Endodermal cell (in vitro differentiated cells): ENCODE data around the gene FAM200B. TPM values are rescaled to one million over a fixed set of nuclear protein-coding genes. Genes with fewer than 3 reads are reported as not detected.

ENCODE experiments used
- DNase-seq: peaks from one replicate; pipeline ENCODE4 v3.0.0-alpha.2; 2017
- H3K27ac ChIP-seq: 2 replicates; pipeline ENCODE4 v1.5.1; 2013; ENCODE audit warnings: mild to moderate bottlenecking, low read depth, low read length, moderate library complexity
- H3K27me3 ChIP-seq: 2 replicates; pipeline ENCODE4 v1.6.1; 2013; ENCODE audit warnings: mild to moderate bottlenecking, low read length, moderate library complexity; ENCODE audit not compliant: insufficient read depth, control insufficient read depth, poor library complexity, severe bottlenecking
- H3K36me3 ChIP-seq: 2 replicates; pipeline ENCODE4 v1.7.0; 2013; ENCODE audit warnings: mild to moderate bottlenecking, low read length, moderate library complexity; ENCODE audit not compliant: control insufficient read depth, insufficient read depth
- H3K4me1 ChIP-seq: one replicate; pipeline ENCODE4 v1.7.0; 2013; ENCODE audit warnings: low read length; ENCODE audit not compliant: control insufficient read depth, insufficient read depth
- H3K4me3 ChIP-seq: 2 replicates; pipeline ENCODE4 v1.5.1; 2013; ENCODE audit warnings: mild to moderate bottlenecking, low read length, moderate library complexity
- H3K9ac ChIP-seq: 2 replicates; pipeline ENCODE4 v1.6.1; 2013; ENCODE audit warnings: mild to moderate bottlenecking, low read length, moderate library complexity; ENCODE audit not compliant: poor library complexity, severe bottlenecking; ENCODE audit errors: extremely low read depth
- H3K9me3 ChIP-seq: 2 replicates; pipeline ENCODE4 v1.6.1; 2013; ENCODE audit warnings: mild to moderate bottlenecking, low read length, moderate library complexity; ENCODE audit not compliant: control insufficient read depth
- H3K27ac Mint-ChIP-seq: 2 replicates; pipeline ENCODE4 v1.8.0; 2020; ENCODE audit warnings: mixed read lengths
- H3K27me3 Mint-ChIP-seq: 2 replicates; pipeline ENCODE4 v1.8.0; 2021; ENCODE audit warnings: mild to moderate bottlenecking, mixed read lengths; ENCODE audit not compliant: insufficient read depth
- H3K36me3 Mint-ChIP-seq: 2 replicates; pipeline ENCODE4 v1.8.0; 2020; ENCODE audit warnings: low read depth, mixed read lengths
- H3K4me1 Mint-ChIP-seq: 2 replicates; pipeline ENCODE4 v1.8.0; 2020; ENCODE audit warnings: mixed read lengths
- H3K4me3 Mint-ChIP-seq: 2 replicates; pipeline ENCODE4 v1.8.0; 2020; ENCODE audit warnings: mild to moderate bottlenecking, moderate library complexity, mixed read lengths
- H3K9me3 Mint-ChIP-seq: 2 replicates; pipeline ENCODE4 v1.8.0; 2020; ENCODE audit warnings: mild to moderate bottlenecking, mixed read lengths
- WGBS, 2 experiments: methylation state at CpG; one replicate each; pipeline versions ENCODE4 v1.1.5 to v1.1.7; 2013; ENCODE audit warnings: missing lambda C conversion rate in 2 of 2, mixed read lengths in 1 of 2; ENCODE audit not compliant: insufficient coverage in 1 of 2, insufficient read length in 1 of 2; 5-methylcytosine and 5-hydroxymethylcytosine counted together
- total RNA-seq, 2 donors: library from RNA; stranded (reverse); fragmentation: NEBNext Ultra II Directional in 1 of 2; extraction: Animal tissue kit (Norgen Biotek cat#: 25700) in 1 of 2; gene quantifications; 2 replicates in 1 of 2; 3 replicates in 1 of 2; pipeline ENCODE4 v1.2.1, GENCODE V29; 2021
- TF ChIP-seq, protein P1 (sequence below): fragments of 200-600 bp; sonication (generic); conservative IDR thresholded peaks from 2 replicates; pipeline ENCODE4 v1.5.0; 2021; ENCODE audit warnings: antibody characterized with exemption, mild to moderate bottlenecking

The FAM200B gene
- total RNA-seq, 2 donors from 2014 or later, result 18.1 to 27.8 TPM

DNA sequence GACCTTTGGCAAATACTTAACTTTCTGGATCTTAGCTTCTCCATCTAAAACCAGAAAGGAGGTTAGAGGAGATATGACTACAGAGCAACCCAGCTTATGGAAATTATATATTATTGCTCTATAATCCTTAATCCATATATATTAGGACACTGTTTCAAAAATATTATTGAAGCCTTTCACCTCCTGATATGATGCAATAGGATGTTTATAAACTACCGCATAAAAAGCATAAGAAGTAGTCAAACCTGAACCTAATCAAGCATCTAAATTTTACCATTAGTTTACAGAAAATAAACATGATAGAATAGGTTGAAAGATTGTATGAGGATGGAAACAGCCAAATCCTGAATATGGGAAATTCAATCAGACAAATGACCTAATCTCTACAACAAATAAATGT is 5.6 kb upstream of the FAM200B start:
- no peak overlapping the region for H3K27ac Mint-ChIP-seq
- H3K9me3 Mint-ChIP-seq, result no peaks in the 10 kb centered on the region
- WGBS, 2 experiments, result 100% methylated on average over 1 of the region's 1 CpG; no CpG with 5 or more reads in 1 of the 2 experiments
- TF ChIP-seq, protein P1, sequence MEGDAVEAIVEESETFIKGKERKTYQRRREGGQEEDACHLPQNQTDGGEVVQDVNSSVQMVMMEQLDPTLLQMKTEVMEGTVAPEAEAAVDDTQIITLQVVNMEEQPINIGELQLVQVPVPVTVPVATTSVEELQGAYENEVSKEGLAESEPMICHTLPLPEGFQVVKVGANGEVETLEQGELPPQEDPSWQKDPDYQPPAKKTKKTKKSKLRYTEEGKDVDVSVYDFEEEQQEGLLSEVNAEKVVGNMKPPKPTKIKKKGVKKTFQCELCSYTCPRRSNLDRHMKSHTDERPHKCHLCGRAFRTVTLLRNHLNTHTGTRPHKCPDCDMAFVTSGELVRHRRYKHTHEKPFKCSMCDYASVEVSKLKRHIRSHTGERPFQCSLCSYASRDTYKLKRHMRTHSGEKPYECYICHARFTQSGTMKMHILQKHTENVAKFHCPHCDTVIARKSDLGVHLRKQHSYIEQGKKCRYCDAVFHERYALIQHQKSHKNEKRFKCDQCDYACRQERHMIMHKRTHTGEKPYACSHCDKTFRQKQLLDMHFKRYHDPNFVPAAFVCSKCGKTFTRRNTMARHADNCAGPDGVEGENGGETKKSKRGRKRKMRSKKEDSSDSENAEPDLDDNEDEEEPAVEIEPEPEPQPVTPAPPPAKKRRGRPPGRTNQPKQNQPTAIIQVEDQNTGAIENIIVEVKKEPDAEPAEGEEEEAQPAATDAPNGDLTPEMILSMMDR, result no peak
- H3K36me3 ChIP-seq, result peaks cover 27% of the 10 kb centered on the region
- H3K9ac ChIP-seq, result no peak overlapping the region
- no peak overlapping the region for H3K27ac ChIP-seq
- H3K36me3 Mint-ChIP-seq, result peaks cover 14% of the 10 kb centered on the region
- peaks cover 16% of the 10 kb centered on the region for H3K4me1 Mint-ChIP-seq
- H3K4me3 ChIP-seq, result no peak overlapping the region
- no peaks in the 10 kb centered on the region for H3K27me3 ChIP-seq
- H3K4me1 ChIP-seq, result no peaks in the 10 kb centered on the region
- H3K9me3 ChIP-seq, result no peaks in the 10 kb centered on the region
- no peak for DNase-seq
- H3K4me3 Mint-ChIP-seq, result no peak overlapping the region
- H3K27me3 Mint-ChIP-seq, result no peaks in the 10 kb centered on the region

DNA sequence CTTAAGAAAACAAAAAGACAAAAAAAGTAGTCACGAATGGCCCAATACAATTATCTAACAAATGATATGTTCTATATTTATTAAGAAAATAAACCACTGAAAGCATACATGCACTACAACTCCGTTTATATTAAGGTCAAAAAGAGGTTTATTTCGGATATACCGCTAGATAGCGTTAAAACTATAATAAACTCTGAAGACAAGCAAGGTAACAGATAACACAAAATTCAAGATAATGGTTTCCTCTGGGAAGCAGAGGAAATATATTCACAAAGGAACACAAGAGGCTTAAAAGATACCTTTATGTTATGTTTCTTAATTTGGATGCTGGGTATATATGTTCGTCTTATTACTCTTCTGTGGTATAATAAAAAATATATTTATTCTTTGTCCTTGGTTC is 4.7 kb upstream of the FAM200B start:
- H3K9me3 Mint-ChIP-seq, result no peaks in the 10 kb centered on the region
- no peaks in the 10 kb centered on the region for H3K9me3 ChIP-seq
- peaks cover 10% of the 10 kb centered on the region for H3K36me3 Mint-ChIP-seq
- no peak overlapping the region for H3K9ac ChIP-seq
- H3K4me3 ChIP-seq, result peak overlapping the region; percentile 55
- H3K4me1 ChIP-seq, result no peaks in the 10 kb centered on the region
- peaks cover 19% of the 10 kb centered on the region for H3K36me3 ChIP-seq
- TF ChIP-seq, protein P1, result no peak
- no peaks in the 10 kb centered on the region for H3K27me3 Mint-ChIP-seq
- H3K27me3 ChIP-seq, result no peaks in the 10 kb centered on the region
- 78 to 100% methylated on average over 2 to 4 of the region's 6 CpGs for WGBS, 2 experiments
- no peak overlapping the region for H3K27ac ChIP-seq
- DNase-seq, result no peak
- H3K4me3 Mint-ChIP-seq, result no peak overlapping the region
- peaks cover 16% of the 10 kb centered on the region for H3K4me1 Mint-ChIP-seq
- no peak overlapping the region for H3K27ac Mint-ChIP-seq

DNA sequence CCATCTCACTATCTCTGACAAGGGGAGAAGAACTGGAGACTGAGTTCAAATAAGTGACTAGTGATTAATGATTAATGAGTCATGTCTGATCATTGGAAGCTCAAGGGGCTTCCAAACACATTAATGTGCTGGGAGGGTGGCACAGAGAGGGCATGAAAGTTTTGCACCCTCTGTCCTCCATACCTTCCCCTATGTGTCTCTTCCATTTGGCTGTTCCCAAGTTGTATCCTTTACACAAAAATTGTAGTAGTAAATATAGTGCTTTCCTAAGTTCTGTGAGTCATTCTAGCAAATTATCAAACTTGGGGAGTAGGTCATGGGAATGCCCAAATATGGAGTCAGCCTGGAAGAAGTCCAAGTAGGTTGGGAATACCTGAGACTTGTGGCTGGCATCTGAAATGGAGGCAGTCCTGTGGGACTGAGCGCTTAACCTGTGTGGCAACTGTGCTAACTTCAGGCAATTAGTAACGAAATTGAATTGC is 4.1 kb upstream of the FAM200B start:
- H3K36me3 Mint-ChIP-seq, result peaks cover 10% of the 10 kb centered on the region
- H3K4me1 ChIP-seq, result no peaks in the 10 kb centered on the region
- peak overlapping the region; percentile 79 for H3K27ac Mint-ChIP-seq
- no peak for DNase-seq
- peaks cover 16% of the 10 kb centered on the region for H3K36me3 ChIP-seq
- H3K27me3 Mint-ChIP-seq, result no peaks in the 10 kb centered on the region
- WGBS, 2 experiments, result 83% methylated on average over 2 of the region's 2 CpGs; no CpG with 5 or more reads in 1 of the 2 experiments
- no peaks in the 10 kb centered on the region for H3K9me3 Mint-ChIP-seq
- TF ChIP-seq, protein P1, result no peak
- peak overlapping the region; percentile 55 for H3K4me3 ChIP-seq
- H3K27me3 ChIP-seq, result no peaks in the 10 kb centered on the region
- no peak overlapping the region for H3K9ac ChIP-seq
- H3K27ac ChIP-seq, result no peak overlapping the region
- H3K9me3 ChIP-seq, result no peaks in the 10 kb centered on the region
- H3K4me1 Mint-ChIP-seq, result peaks cover 17% of the 10 kb centered on the region
- no peak overlapping the region for H3K4me3 Mint-ChIP-seq
